ENCODE data around the gene TGFBR3.

DNA sequence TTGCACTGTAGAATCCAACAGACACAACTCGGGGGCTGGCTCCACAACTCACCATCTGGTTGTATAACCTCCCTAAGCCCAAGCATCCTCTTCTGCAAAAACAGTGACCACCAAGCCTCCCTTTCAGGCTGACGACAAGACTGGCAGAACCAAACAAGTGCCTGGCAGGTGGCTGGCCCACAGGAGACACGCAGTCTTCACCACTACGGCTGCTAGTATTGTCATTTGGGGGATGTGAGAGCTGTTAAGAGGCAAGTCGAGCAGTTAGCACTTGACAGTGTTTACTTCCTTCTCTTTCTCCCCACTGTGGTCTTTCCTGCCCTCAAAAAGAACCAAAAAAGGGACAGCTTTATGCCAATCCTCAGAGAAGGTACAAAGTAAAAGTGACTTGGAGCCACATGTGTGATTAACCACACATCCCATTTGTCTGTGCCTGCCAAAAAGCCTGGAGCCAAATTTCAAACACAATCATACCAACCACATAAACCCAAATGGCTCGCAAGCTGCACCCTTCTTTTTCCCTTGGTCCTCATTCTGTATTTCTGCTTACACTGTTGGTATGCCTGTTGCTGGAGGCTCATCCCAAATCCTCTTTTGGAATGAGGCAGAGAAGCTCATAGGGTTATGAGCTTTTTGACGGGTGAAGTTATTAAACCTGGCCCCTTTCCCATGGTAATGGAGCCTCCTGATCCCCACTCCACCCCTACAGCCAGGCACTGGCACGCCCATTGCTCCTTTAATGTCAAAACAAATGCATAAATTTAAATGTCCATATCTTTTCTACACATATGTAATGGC is 94.1 kb downstream of the TGFBR3 start:
- TF ChIP-seq, protein P1, sequence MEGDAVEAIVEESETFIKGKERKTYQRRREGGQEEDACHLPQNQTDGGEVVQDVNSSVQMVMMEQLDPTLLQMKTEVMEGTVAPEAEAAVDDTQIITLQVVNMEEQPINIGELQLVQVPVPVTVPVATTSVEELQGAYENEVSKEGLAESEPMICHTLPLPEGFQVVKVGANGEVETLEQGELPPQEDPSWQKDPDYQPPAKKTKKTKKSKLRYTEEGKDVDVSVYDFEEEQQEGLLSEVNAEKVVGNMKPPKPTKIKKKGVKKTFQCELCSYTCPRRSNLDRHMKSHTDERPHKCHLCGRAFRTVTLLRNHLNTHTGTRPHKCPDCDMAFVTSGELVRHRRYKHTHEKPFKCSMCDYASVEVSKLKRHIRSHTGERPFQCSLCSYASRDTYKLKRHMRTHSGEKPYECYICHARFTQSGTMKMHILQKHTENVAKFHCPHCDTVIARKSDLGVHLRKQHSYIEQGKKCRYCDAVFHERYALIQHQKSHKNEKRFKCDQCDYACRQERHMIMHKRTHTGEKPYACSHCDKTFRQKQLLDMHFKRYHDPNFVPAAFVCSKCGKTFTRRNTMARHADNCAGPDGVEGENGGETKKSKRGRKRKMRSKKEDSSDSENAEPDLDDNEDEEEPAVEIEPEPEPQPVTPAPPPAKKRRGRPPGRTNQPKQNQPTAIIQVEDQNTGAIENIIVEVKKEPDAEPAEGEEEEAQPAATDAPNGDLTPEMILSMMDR (IDR thresholded peaks at IDR 0.05) = no peak
- TF ChIP-seq POLR2A (IDR thresholded peaks at IDR 0.05) (no peak), EP300 (IDR thresholded peaks at IDR 0.05) (no peak)
